ENCODE results near the gene CCNC. TPM values are rescaled to one million over a fixed set of nuclear protein-coding genes. Genes with fewer than 3 reads are reported as not detected.

Gene CCNC
- 53.9 TPM for polyA plus RNA-seq (2013, experiment 1 of 2; ENCODE audit: insufficient read length)
- polyA plus RNA-seq (2013, experiment 2 of 2; ENCODE audit: insufficient read length): 54.2 TPM

DNA sequence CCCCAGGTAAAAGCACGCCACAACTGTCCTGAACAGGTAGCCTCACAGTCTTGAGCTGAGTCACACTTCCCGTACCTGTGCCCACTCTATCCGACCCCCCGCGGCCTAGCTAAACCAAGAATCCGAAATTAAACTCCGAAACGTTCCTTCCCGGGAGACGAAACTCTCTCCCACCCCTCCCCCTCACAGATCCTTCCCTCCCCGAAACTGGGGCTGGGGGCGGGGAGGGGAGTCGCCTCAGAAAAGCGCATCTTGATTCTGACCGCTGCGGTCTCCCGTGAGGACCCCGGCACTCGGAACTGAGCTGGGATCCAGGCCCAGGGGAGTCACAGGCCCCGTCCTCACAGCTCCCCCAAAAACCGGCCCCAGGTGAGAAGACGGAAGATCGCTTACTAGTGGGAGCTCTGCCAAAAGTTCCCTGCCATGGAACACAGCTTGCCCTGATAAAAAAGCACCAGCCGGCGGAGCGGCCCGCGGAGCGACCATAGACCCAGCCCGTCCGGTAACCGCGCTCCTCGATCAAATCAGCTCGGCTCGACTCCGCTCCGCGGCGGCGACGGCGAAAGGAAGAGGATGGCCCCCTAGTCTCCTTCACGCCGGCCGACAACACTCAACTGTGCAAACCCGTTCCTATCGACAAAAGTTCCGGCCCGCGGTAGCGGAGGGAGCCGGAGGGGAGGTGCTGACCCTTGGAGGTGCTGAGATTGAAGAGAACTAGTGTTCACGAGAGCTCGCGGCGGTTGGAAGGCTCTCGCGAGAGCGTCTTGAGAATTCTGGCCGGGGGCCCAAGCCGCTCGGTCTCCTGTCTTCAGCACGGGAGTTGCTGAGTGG is at the start of gene CCNC:
CCNC (minus strand) TSS at position 558 of the 831 bp plus-strand sequence; CDS start at position 425, 133 bp downstream.
- DNase-seq: peak; percentile 98

GRCh38 chr6:99617131-99617530 is 48.7 kb upstream of the CCNC start:
- no peak for DNase-seq

DNA sequence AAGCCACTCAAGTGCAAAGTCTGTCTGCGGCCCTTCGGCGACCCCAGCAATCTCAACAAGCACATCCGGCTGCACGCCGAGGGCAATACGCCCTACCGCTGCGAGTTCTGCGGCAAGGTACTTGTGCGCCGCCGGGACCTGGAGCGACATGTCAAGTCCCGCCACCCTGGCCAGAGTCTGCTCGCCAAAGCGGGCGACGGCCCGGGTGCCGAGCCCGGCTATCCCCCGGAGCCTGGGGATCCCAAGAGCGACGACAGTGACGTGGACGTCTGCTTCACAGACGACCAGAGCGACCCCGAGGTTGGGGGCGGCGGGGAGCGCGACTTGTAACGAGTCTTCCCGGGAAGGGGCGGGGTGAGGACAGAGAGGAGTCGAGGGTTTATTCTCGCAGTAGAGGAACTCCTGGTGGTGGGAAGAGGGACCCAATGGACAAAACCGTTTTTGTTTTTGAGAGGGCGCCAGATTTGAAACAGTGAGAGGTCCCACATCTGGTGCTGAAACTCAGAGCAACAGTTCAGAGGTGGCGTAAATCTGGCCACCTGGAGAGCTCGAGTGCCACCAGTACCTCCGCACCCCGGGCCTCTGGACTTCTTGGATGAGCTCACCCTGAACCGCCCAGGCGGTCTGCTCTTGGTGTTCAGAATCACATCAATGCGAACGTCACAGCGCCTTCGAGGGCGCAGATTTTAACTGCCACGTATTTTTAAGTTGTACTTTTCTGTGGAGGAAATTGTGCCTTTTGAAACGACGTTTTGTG is 46.1 kb upstream of the CCNC start:
- no peak for DNase-seq

GRCh38 chr6:99613705-99614429 is 45.4 kb upstream of the CCNC start:
- no peak for DNase-seq

DNA sequence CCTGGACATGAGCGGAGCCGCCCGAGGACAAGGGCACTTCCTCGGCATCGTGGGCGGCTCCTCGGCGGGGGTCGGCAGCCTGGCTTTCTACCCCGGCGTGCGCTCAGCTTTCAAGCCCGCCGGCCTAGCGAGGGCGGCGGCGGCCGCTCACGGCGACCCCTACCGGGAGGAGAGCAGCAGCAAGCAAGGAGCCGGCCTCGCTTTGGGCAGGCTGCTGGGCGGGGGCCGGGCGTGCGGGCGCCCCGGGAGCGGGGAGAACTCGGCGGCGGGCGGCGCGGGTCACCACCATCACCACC is 44.9 kb upstream of the CCNC start:
- peak; percentile 35 for DNase-seq

GRCh38 chr6:99612551-99613408 is 44.3 kb upstream of the CCNC start:
- no peak for DNase-seq

DNA sequence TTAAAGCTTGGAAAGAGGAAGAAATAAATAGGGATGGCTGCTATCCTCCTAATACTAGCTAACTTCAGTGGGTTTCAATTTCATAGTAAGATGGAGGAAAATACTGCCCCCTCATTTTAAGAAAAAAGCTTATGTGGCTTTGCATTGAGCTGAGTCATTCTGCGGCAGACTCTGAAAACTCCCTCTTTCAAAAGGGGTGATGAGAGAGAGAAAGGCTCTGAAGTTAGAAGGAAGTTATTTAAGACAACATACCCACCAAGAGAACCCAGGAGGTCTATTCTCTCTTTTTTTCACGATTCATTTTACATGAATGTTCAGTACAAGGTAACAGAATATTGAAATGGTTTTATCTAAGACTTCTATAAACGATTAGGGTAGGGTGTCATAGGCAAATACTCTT is 42.7 kb upstream of the CCNC start:
- no peak for DNase-seq

DNA sequence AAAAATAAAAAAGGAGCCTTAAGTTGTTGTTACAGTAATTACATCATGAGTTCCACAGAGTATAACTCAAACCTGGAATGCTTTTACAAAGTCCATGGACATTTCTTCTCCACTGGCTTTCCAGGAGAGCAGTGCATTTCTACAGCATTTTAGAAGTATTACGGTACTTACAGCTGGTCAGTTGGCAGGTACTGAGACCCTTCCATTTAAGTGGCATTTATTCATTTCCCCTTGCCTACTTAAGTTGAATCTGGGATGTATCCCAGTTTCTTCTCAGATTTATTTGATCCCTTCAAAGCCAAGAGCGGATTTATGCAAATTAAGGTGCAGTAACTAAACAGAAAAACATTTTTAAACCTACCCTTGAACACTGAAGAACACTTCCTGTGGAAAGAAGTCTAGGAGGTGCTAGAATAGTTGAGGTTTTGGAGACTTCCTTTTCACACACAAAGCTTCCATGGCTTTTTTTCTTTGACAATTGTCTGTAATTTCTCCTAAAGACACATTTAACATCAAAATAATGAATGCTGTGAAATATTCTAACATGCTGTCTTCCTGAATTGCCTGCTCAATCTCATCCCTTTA is 41.5 kb upstream of the CCNC start:
- DNase-seq: no peak

GRCh38 chr6:99608886-99609482 is 40.5 kb upstream of the CCNC start:
- no peak for DNase-seq

DNA sequence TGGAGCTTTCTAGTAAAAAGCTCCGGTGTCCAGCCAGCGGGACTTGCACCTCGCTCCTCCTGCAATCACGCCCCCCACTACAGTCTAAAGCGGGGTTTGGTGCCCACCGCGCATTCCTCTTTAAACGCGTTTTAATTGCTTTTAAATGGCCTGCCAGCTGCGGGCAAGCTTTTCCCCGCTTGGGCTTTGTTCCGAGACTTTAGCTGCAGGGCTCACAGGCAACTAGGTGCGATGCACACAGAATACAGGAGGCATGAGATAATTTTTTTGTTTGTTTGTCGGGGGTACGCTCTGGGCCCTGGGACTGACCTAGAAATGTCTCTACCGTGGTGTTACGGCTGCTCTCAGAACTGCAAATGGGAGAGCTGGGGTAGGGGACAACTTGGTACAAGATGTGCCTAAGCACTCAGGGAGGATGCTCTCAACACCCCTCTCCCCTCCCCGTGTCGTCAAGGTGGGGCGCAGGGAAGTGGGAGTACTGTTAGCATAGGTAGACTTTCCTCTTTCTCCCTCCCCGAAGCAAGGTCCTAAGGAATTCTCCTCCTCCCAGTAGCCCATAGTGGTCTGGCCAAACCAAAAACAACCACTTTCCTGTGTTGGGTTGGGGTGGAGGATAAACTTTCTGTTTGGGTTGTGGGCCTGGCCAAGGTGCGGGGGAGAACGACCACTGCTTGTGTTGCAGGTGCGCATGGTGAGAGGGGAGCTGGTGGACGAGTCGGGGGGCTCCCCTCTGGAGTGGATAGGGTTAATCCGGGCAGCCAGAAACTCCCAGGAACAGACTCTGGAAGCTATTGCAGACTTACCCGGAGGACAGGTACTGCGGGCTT is 39.8 kb upstream of the CCNC start:
- DNase-seq: no peak

DNA sequence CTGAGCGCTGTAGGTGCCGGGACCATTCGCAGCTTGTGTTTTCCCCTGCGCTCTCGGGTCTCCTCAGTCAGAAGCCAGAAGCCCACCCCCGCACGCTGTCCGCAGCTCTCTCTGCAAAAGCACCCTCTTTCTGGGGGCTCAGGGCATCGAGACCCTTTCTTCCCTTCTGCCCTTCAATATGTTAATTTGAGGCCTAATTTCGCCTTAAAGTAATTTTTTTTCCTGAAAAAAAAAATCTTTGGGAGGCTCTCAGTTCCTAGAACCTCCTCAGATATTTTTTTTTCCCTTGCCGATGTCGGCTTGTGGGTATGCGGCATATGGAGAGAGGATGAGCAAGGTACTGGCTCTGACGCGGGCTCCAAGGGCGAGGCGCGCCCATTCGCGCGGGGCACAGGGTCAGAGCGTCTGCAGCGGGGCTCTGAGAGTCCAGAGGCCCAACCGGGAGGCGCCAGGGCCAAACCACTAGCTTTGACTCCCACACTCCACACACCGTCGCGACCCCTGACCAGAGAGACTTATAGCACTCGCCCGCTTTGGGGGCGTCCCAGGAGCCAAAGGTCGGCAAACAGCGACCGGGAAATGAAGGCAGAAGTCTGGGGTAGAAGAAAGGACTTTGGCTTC is 39.1 kb upstream of the CCNC start:
- no peak for DNase-seq

GRCh38 chr6:99606656-99607415 is 38.4 kb upstream of the CCNC start, which contains the start of gene PRDM13:
TSS of gene PRDM13 (plus strand) at chr6:99606833. CDS start at chr6:99607035, 202 bp downstream.
- DNase-seq: no peak

DNA sequence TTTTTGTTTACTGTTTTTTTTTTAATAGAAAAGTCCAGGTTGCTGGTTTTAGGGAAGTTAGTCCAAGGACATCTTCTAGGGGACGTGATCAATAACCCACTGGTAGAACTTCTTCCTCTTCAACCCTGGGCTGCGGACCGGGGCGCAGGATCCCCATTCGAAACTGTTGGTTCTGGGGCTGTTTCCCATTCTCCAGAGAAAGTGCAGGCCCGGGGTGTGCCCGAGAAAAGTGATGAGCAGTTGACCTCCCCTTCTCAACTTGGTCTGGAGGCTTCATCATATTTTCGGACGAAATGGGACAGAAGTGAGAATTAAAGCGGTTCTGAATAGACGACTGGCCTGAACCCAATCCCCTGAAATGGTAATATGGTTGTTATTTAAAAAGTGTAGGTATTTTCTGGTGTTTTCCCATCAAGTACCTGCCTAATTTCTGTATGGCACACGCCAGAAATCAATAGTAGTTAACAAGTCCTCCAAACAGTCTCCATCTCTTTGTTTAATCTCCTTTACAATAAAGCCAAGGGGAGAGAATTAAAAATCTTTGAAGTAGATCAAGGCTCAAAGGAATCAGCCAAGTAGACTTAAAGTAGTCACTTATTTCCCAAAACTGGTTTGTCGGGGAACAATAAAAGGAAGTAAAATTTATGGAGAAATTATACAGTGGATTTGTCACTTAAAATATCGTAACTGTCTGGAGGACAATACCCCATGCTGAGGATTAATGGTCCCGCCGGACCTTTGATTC is 37.6 kb upstream of the CCNC start:
- no peak for DNase-seq

- DNase-seq: no peak
Observed at GRCh38 chr6:99605074-99605734, 36.7 kb upstream of the CCNC start.

DNA sequence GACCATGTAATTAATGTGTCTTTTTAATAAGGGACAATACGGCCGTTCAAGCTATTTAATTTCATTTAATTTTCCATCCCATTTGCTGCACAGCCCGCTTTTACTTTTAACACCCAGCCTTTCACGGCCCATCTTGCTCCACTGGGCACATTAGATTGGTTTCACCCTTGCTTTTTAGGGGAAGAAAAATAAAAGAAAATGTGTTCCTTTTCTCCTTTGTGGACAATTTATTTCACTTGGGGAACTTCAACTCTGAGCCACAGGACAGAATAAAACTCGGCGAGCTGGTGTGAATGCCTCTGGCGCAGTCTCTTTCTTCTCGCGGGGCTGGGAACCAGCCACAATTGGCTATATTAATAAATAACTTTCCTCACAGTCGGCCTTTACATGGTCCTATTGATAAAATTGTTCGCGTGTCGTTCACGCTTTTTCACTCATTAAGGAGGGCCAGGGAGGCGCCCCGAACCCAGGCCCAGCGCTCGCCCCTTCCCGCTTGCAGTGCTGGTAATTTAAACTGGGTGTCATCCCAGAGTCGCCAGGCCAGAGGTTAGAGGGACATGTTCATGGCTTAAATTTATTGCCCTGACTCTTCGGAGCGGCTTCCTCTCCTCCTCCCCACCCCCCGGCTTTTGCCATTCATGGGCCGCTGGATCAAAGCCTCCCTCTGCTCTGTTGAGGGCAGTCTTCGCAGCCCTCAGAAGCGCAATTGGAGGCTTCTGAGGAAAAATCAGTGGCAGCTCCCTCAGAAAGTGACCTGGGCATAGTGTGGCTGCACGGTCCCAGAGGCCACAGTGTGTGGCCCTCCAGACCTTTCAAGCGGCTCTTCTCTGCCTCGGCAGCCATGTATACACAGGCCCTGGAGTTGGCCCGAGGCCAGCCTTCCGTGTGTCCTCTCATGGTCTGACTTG is 36.0 kb upstream of the CCNC start:
- no peak for DNase-seq

- DNase-seq: no peak
Observed at GRCh38 chr6:99603421-99604165, 35.1 kb upstream of the CCNC start.

All from fibroblast of skin of abdomen (primary cell).